SK-N-DZ (cell line): ENCODE results near the gene PLAA.
"Not testable (repeated sequence)": the region's sequence is repeated elsewhere in the genome, so short reads cannot be mapped to it uniquely, and the experiment has no call there.

Experiments used
- DNase-seq: peaks from one replicate; pipeline ENCODE4 v3.0.0-alpha.2; 2015; ENCODE audit warnings: low spot score
- small RNA-seq, 2 experiments: library from RNA; depleted of rRNA; stranded (forward); fragments of <200 nt; gene quantifications; one replicate each; pipeline ENCODE3, GENCODE V24; 2014

The PLAA gene

GRCh38 chr9:26935847-26936246 lies 11.2 kb downstream of the PLAA start:
- DNase-seq = no peak

DNA sequence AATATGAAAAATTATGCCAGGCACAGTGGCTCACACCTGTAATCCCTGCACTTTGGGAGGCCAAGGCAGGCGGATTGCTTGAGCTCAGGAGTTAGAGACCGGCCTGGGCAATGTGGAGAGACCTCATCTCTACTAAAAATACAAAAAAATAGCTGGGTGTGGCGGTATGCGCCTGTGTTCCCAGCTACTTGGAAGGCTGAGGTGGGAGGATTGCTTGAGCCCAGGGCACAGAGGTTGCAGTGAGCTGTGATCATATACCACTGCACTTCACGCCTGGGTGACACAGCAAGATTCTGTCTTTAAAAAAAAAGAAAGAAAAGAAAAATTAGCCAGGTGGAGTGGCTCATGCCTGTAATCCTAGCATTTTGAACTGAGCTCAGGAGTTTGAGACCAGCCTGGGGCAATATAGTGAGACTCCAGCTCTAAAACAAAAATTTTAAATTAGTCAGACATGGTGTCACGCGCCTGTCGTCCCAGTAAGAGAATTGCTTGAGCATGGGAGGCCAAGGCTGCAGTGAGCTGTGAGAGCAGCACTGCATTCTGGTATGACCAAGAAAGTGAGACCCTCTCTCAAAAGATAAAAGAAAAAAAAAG lies 18.0 kb downstream of the PLAA start:
- DNase-seq = no peak

GRCh38 chr9:26925609-26926008 lies 21.4 kb downstream of the PLAA start:
- no peak for DNase-seq

DNA sequence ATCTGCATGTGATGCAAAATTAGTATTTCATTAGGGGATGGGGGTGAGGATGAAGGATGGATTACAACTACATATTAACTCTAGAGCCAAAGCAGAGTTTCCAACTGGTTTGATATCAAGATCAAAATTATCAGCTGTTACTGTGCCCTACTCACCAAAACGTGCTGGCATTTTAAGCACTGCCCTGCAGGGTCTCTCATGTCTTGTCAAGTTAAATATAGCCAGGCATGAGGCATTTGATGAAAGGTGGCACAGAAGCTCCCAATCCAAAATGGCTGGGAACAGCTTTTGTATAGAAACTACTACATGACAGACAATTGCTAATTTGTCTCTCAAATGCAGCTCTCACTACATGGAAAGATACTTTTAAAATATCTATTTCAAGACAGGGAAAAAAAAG lies 27.3 kb downstream of the PLAA start:
- DNase-seq = no peak

DNA sequence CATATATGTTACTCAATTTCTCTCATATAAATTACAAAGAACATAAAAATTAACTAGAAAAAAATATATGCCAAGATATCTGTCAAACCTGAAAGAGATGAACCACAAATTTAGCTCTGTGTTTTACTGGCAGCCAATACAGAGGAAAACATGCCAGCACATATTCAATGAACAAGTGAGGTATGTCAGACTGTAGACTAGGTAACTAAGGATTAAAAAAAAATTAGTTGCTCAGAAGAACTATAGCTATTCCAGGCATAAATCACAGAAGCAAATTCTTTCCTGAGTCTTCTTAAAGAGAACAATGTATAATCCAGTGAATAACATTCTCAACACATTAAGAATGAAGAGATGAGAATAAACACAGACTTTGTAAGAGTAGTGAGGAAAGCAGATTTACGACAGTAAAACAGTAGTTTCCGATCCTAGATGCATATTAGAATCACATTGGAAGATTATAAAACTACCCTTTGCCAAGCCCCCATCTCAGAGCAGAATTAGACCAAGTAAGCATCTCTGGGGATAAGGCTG lies 33.8 kb downstream of the PLAA start:
- no peak for DNase-seq

GRCh38 chr9:26904671-26905070 lies 42.4 kb downstream of the PLAA start:
- no peak for DNase-seq

DNA sequence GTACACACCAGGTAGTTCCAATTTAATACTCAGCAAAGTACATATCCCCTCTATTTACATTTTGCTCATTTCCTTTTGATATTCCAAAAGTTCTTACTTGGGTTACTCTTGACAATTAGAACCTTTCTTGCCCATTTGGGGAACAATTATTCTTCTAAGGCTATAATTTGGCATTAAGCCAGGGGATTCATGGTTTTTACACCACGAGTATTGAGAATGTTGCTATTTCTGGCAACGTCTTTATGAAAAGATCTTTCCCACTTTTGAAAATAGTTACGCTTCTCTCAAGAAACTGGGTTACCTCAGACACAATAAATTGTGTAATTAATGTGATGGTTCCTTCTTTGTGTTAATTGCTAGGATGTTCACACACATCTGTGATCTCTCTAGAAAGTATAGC lies 43.0 kb downstream of the PLAA start:
- no peak for DNase-seq

GRCh38 chr9:26893030-26893676 lies 53.9 kb downstream of the PLAA start:
- no peak for DNase-seq

DNA sequence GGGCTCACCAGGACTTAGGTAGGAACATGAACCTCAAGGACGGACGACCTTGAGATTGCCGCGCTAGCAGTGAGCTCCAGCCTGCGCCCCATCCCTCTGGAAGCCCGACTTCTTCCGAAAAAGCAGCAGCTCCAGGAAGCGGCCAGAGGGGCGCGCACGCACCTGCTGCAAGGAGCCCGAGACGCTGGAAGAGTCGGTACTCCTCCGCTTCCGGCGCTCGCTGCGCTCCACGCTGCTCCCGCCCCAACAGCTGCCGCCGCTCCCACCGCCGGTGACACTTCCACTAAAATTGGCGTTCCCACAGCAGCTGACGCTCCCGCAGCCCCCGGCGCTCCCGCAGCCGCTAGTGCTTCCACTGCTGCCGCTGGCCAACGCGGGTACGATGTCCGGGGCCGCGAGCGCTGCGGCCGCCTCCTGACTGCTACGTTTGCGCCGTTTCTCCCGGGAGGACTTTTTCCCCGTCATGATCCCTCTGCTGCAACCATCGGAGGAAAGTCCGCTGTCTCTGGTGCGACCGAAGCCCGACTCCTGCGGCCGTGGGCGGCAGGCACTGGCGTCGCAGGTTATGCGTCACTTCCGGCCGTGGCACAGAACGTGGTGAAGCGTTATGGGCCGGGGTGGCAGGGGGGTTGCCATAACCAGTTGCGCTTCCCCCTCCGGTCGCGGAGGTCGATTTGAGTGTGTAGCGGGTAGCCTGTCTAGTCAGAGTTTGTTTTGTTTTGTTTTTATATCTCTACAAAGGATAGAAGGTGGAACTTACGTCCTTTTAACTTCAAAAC lies 54.6 kb downstream of the PLAA start, which contains the start of gene CAAP1:
CAAP1 (minus strand) TSS at position 552 of the 779 bp plus-strand sequence; CDS start at position 465, 87 bp downstream.
- peak; percentile 74 for DNase-seq

DNA sequence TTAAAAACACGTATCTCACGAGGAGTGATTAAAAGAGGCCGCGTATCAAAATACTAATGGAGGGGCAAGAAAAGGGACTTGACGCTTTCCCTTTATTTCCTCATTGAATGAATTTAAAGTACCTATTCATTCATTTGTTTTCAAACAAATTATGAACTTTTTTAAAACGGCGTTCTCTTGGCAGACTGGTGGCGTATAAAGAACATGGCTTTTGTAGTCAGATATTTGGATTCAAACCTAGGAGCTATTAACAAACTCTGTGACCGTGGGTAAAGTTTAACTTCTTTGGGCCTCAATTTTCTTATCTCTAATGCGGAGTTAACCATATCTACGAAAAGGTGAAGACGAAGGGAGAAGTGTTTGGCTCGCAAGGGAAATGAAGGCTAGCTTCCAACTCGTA lies 55.3 kb downstream of the PLAA start:
- DNase-seq = no peak

- DNase-seq = no peak
These were observed 58.8 kb downstream of the PLAA start for GRCh38 chr9:26888271-26888670.

- no peak for DNase-seq
These were observed 64.9 kb downstream of the PLAA start for GRCh38 chr9:26882154-26882553.

GRCh38 chr9:26880262-26880661 lies 66.8 kb downstream of the PLAA start:
- no peak for DNase-seq

- DNase-seq = not testable (repeated sequence)
These were observed 71.9 kb downstream of the PLAA start for GRCh38 chr9:26875155-26875554.

GRCh38 chr9:26870292-26870691 lies 76.8 kb downstream of the PLAA start:
- no peak for DNase-seq

DNA sequence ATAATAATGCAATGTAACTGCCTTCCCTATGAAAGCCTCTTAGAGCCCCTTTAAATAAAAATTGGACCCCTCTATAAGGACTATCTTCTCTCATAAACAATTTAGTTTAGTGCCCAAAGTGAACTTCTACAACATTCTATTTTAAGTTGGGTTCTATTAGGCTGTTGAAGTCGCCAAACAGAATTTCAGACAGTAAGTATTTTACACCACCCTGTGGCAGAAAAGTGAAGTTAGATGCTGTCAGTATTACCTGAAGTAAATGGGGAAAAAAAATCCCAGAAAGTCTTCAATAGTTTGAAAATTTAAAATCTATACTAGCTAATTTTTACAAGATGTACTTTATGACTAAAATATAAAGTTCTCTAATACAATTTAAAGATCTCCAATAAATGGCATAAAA lies 84.0 kb downstream of the PLAA start:
- DNase-seq = no peak

DNA sequence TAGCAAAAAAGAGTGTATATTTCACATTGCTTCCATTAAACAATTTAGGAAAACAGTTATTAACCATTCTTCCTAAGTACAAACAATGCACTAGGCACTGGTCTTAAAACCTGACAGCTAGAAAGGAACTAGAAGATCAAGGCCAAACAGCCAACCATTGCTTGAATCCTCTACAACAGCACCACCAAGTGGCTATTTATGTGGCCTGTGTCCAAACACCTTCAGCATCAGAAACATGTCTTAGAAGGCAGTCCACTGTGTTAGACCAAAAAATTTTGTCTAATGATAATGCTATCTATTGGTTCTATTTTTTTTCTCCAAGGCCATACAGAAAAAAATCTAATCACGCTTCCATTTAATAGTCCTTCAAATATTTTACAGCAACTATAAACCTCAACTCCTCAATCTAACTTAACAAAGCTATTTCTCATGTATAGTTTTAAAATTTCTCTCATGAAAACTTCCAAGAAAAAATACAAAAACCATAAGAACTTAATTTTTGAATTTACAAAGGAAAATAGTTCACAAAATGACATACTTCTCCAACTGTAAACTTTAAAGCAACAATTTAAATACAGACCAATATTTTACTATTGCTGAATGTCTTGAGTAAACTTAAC lies 90.5 kb downstream of the PLAA start:
- peak; percentile 22 for DNase-seq

Small RNA genes within 50 kb of the gene (small RNA-seq; reads per million reads assigned to genes)
- gene RN7SL100P = 0 reads per million in 2 experiments
